ENCODE data around the gene MAPK8IP3. TPM values are rescaled to one million over a fixed set of nuclear protein-coding genes. Genes with fewer than 3 reads are reported as not detected.

Gene MAPK8IP3
- total RNA-seq, 2 experiments from 2014 or later: 290 to 297 TPM

- peaks cover 58% of the 10 kb centered on the region for H3K4me1 ChIP-seq (ENCODE audit: insufficient read depth, low read length)
- Mint-ChIP-seq H3K4me1 (ENCODE audit: low read depth) (peaks cover 26% of the 10 kb centered on the region), H3K36me3 (ENCODE audit: low read depth) (peaks cover 33% of the 10 kb centered on the region), H3K9me3 (no peaks in the 10 kb centered on the region), H3K27me3 (no peaks in the 10 kb centered on the region), H3K27ac (peak overlapping the region; percentile 96), H3K4me3 (peak overlapping the region; percentile 87)
- H3K27ac ChIP-seq (ENCODE audit: low read depth in 1 of 2, low read length in 2 of 2): peak overlapping the region in 1 of 2 donors; percentile 54
- no peaks in the 10 kb centered on the region for H3K27me3 ChIP-seq (ENCODE audit: control insufficient read depth in 1 of 2, insufficient read depth in 2 of 2, low read length in 2 of 2)
- TF ChIP-seq CTCF (IDR thresholded peaks at IDR 0.05): no peak
- intact Hi-C loops (cut with DNase I, micrococcal nuclease): loop anchor here (5.0 to 10.0 kb wide), 3 partner anchors 161 to 1376 kb away; partner anchors contain the start of genes DECR2 (in 1 of the 2), MSRB1 (in 1 of the 2) and UBE2I (in 1 of the 2)
- H3K9me3 ChIP-seq (ENCODE audit: control insufficient read depth in 1 of 2, insufficient read depth in 1 of 2, low read length in 2 of 2): peaks cover 0 to 4% of the 10 kb centered on the region in 2 experiments
- ChIA-PET POLR2A (interaction anchor here (0.8 to 3.8 kb wide), 7 partner anchors 11 to 374 kb away, joined by 3 to 163 read pairs (median 24); partner anchors contain the start of genes EME2, FAHD1, HAGH and MAPK8IP3), CTCF (interaction anchor here (2.6 kb wide), 1 partner anchor 8 kb away, joined by 21 read pairs; the partner anchor contains the start of genes EME2, MRPS34 and NME3)
- DNase-seq (peak in 1 of 14 experiments; percentile 38), ATAC-seq (ENCODE audit: poor library complexity) (no peak)
- H3K36me3 ChIP-seq (ENCODE audit: insufficient read depth, low read length): peaks cover 46% of the 10 kb centered on the region
- H3K4me3 ChIP-seq (ENCODE audit: low read length): peak overlapping the region; percentile 88
These were observed 75.3 kb downstream of the MAPK8IP3 start for GRCh38 chr16:1781254-1781653.

- DNase-seq: peak in 8 of 14 experiments; percentile 19 to 71 (median 32)
- ATAC-seq (ENCODE audit: poor library complexity): peak; percentile 10
- Histone ChIP-seq H3K4me1 (ENCODE audit: insufficient read depth, low read length) (peaks cover 61% of the 10 kb centered on the region), H3K4me3 (ENCODE audit: low read length) (peak overlapping the region; percentile 88), H3K36me3 (ENCODE audit: insufficient read depth, low read length) (peaks cover 45% of the 10 kb centered on the region), H3K9me3 (ENCODE audit: control insufficient read depth in 1 of 2, insufficient read depth in 1 of 2, low read length in 2 of 2) (peaks cover 0 to 9% of the 10 kb centered on the region in 2 experiments), H3K27ac (ENCODE audit: low read depth in 1 of 2, low read length in 2 of 2) (peak overlapping the region in 1 of 2 donors; percentile 74), H3K27me3 (ENCODE audit: control insufficient read depth in 1 of 2, insufficient read depth in 2 of 2, low read length in 2 of 2) (no peaks in the 10 kb centered on the region)
- Mint-ChIP-seq H3K4me3 (peak overlapping the region; percentile 87), H3K36me3 (ENCODE audit: low read depth) (peaks cover 27% of the 10 kb centered on the region), H3K9me3 (no peaks in the 10 kb centered on the region), H3K27me3 (no peaks in the 10 kb centered on the region), H3K4me1 (ENCODE audit: low read depth) (peaks cover 26% of the 10 kb centered on the region), H3K27ac (peak overlapping the region; percentile 96)
- POLR2A ChIA-PET: interaction anchor here (0.6 to 3.8 kb wide), 31 partner anchors 10 to 1936 kb away, joined by 3 to 163 read pairs (median 4); partner anchors contain the start of genes EME2, FAHD1, HAGH and IGFALS
- CTCF ChIA-PET: interaction anchor here (0.9 to 2.6 kb wide), 3 partner anchors 9 to 76 kb away, joined by 4 to 21 read pairs (median 9); partner anchors contain the start of genes EME2, MAPK8IP3, MRPS34 and NME3
- TF ChIP-seq CTCF (IDR thresholded peaks at IDR 0.05): no peak
- intact Hi-C loops (cut with DNase I, micrococcal nuclease): loop anchor here (1.0 to 10.0 kb wide), 6 partner anchors 9 to 1377 kb away; partner anchors contain the start of genes MRPS34 (in 2 of the 2), DECR2 (in 1 of the 2), FAHD1 (in 1 of the 2) and HAGH (in 1 of the 2)
These were observed 75.9 kb downstream of the MAPK8IP3 start for GRCh38 chr16:1781758-1782407.

GRCh38 chr16:1782408-1783264 lies 76.6 kb downstream of the MAPK8IP3 start, which contains the start of the genes NUBP2 and SPSB3:
NUBP2 (plus strand) TSS chr16:1782960; CDS start chr16:1783021, 61 bp downstream.
SPSB3 (minus strand) TSS chr16:1782571; CDS start chr16:1781483, 1,088 bp downstream.
- intact Hi-C loops (cut with DNase I, micrococcal nuclease): loop anchor here (1.0 to 10.0 kb wide), 6 partner anchors 9 to 1378 kb away; partner anchors contain the start of genes MRPS34 (in 2 of the 2), DECR2 (in 1 of the 2), FAHD1 (in 1 of the 2) and HAGH (in 1 of the 2)
- peaks cover 45% of the 10 kb centered on the region for H3K36me3 ChIP-seq (ENCODE audit: insufficient read depth, low read length)
- Mint-ChIP-seq H3K4me3 (peak within 1 kb of the TSS; percentile 95), H3K27ac (peak within 1 kb of the TSS; percentile 96), H3K27me3 (no peaks in the 10 kb centered on the region), H3K36me3 (ENCODE audit: low read depth) (peaks cover 27% of the 10 kb centered on the region), H3K4me1 (ENCODE audit: low read depth) (peaks cover 26% of the 10 kb centered on the region), H3K9me3 (no peaks in the 10 kb centered on the region)
- peak within 1 kb of the TSS; percentile 88 for H3K4me3 ChIP-seq (ENCODE audit: low read length)
- H3K27me3 ChIP-seq (ENCODE audit: control insufficient read depth in 1 of 2, insufficient read depth in 2 of 2, low read length in 2 of 2): no peaks in the 10 kb centered on the region
- H3K4me1 ChIP-seq (ENCODE audit: insufficient read depth, low read length): peaks cover 61% of the 10 kb centered on the region
- H3K27ac ChIP-seq (ENCODE audit: low read depth in 1 of 2, low read length in 2 of 2): peak within 1 kb of the TSS; percentile 69 to 74
- H3K9me3 ChIP-seq (ENCODE audit: control insufficient read depth in 1 of 2, insufficient read depth in 1 of 2, low read length in 2 of 2): peaks cover 0 to 6% of the 10 kb centered on the region in 2 experiments
- POLR2A ChIA-PET: interaction anchor here (0.6 to 3.8 kb wide), 37 partner anchors 9 to 1935 kb away, joined by 3 to 163 read pairs (median 4); partner anchors contain the start of genes EME2, FAHD1, HAGH and IGFALS
- CTCF ChIA-PET: interaction anchor here (0.6 to 2.6 kb wide), 5 partner anchors 10 to 77 kb away, joined by 3 to 21 read pairs (median 4); partner anchors contain the start of genes EME2, MAPK8IP3, MRPS34 and NME3
- ATAC-seq (ENCODE audit: poor library complexity) (peak; percentile 84), DNase-seq (peak; percentile 93 to 100 (median 97))
- TF ChIP-seq CTCF (IDR thresholded peaks at IDR 0.05): no peak
